GM12878 (cell line): ENCODE measurements around the gene SCN10A. TPM values are rescaled to one million over a fixed set of nuclear protein-coding genes. Genes with fewer than 3 reads are reported as not detected.

Source experiments
- ATAC-seq: fragments of 200-7000 bp; cut with Tn5 transposase; 3 replicates; pipeline ENCODE4 v1.9.1; 2020; ENCODE audit warnings: mild to moderate bottlenecking, moderate library complexity
- BruUV-seq: library from RNA; stranded (reverse); fragments of 400-500 nt; replicated peaks from 2 replicates; lab custom pipeline; 2021; lab: Mats Ljungman, UMichigan
- CTCF ChIA-PET: fragments of 300-600 bp; sonication (Branson Sonifier 250); formaldehyde crosslinking; extraction: SDS; loops from one replicate; lab custom pipeline; 2021; ENCODE audit warnings: inconsistent platforms; lab: Yijun Ruan, JAX
- POLR2A ChIA-PET: fragments of 350-600 bp; formaldehyde crosslinking; extraction: SDS; loops from one replicate; lab custom pipeline; 2021; ENCODE audit warnings: inconsistent platforms; lab: Charles Lee
- RAD21 ChIA-PET: fragments of 300-600 bp; sonication (Branson Sonifier 250); formaldehyde crosslinking; loops from one replicate; lab custom pipeline; 2023; ENCODE audit warnings: antibody characterized with exemption; ENCODE audit not compliant: unreplicated experiment; lab: Charles Lee
- SMC1A ChIA-PET: fragments of 300-600 bp; sonication (Branson Sonifier 250); formaldehyde crosslinking; loops from one replicate; lab custom pipeline; 2023; ENCODE audit not compliant: unreplicated experiment, uncharacterized antibody; lab: Charles Lee
- DNase-seq: peaks from one replicate; pipeline ENCODE4 v3.0.0-alpha.2; 2011; ENCODE audit warnings: low read depth, low spot score
- FAIRE-seq: peaks from 3 replicates; lab custom pipeline; 2011; peaks lifted over from hg19 to GRCh38; lab: Jason Lieb, UNC
- H2AFZ ChIP-seq: 2 replicates; pipeline ENCODE4 v1.6.0; 2011; ENCODE audit warnings: low read depth, low read length, control low read depth; ENCODE audit not compliant: control insufficient read depth
- H3K27ac ChIP-seq: 2 replicates; pipeline ENCODE4 v1.5.1; 2011; ENCODE audit warnings: control low read depth; ENCODE audit not compliant: control insufficient read depth, insufficient read depth
- H3K27me3 ChIP-seq, 2 experiments: replicated peaks in 1 of 2; 2 replicates each; pipeline versions ENCODE4 v1.6.0 to v1.6.1; 2011; ENCODE audit warnings: low read length in 1 of 2; ENCODE audit not compliant: control insufficient read depth in 2 of 2, insufficient read depth in 2 of 2
- H3K36me3 ChIP-seq, 2 experiments: 2 replicates each; pipeline ENCODE4 v1.5.1; 2011; ENCODE audit warnings: low read length in 1 of 2; ENCODE audit not compliant: control insufficient read depth in 2 of 2, insufficient read depth in 2 of 2
- H3K4me1 ChIP-seq: 2 replicates; pipeline ENCODE4 v1.6.1; 2011; ENCODE audit warnings: mild to moderate bottlenecking, low read length, moderate library complexity, mixed read lengths; ENCODE audit not compliant: control insufficient read depth, insufficient read depth
- H3K4me2 ChIP-seq: 2 replicates; pipeline ENCODE4 v1.6.0; 2011; ENCODE audit warnings: control low read depth; ENCODE audit not compliant: control insufficient read depth, insufficient read depth
- H3K4me3 ChIP-seq: fragments of 200-600 bp; sonication (generic); 2 replicates; pipeline ENCODE4 v1.5.1; 2016
- H3K79me2 ChIP-seq: 2 replicates; pipeline ENCODE4 v1.6.0; 2011; ENCODE audit warnings: low read length; ENCODE audit not compliant: control insufficient read depth, insufficient read depth
- H3K9ac ChIP-seq: 2 replicates; pipeline ENCODE4 v1.8.0; 2011; ENCODE audit warnings: low read length, control low read depth, mixed read lengths; ENCODE audit not compliant: control insufficient read depth, insufficient read depth
- H3K9me3 ChIP-seq: replicated peaks from 3 replicates; pipeline ENCODE4 v1.5.1; 2011; ENCODE audit warnings: mild to moderate bottlenecking, low read length; ENCODE audit not compliant: control insufficient read depth, insufficient read depth
- H4K20me1 ChIP-seq: 2 replicates; pipeline ENCODE4 v1.6.0; 2011; ENCODE audit not compliant: control insufficient read depth, insufficient read depth
- BACH1 ChIP-seq: fragments of 450-650 bp; IDR thresholded peaks from 2 replicates; pipeline ENCODE4 v1.6.1; 2017; ENCODE audit warnings: mild to moderate bottlenecking, borderline replicate concordance
- CBX3 ChIP-seq: fragments of 200-600 bp; sonication (generic); IDR thresholded peaks from 2 replicates; pipeline ENCODE4 v1.6.1; 2016; ENCODE audit warnings: low read depth, borderline replicate concordance
- DPF2 ChIP-seq: fragments of 450-650 bp; IDR thresholded peaks from 2 replicates; pipeline ENCODE4 v1.6.1; 2017; ENCODE audit warnings: mild to moderate bottlenecking
- FOXM1 ChIP-seq: IDR thresholded peaks from 2 replicates; pipeline ENCODE4 v1.6.1; 2012; ENCODE audit warnings: low read depth, mild to moderate bottlenecking, inconsistent platforms, low read length, moderate library complexity
- JUNB ChIP-seq: IDR thresholded peaks from 2 replicates; pipeline ENCODE4 v1.6.1; 2016; ENCODE audit warnings: antibody characterized with exemption, mild to moderate bottlenecking
- NBN ChIP-seq: fragments of 450-650 bp; IDR thresholded peaks from 2 replicates; pipeline ENCODE4 v1.6.1; 2016
- PAX5 ChIP-seq: IDR thresholded peaks from 2 replicates; pipeline ENCODE4 v1.6.1; 2011; ENCODE audit warnings: low read depth, low read length, borderline replicate concordance
- SKIL ChIP-seq: fragments of 450-650 bp; IDR thresholded peaks from 2 replicates; pipeline ENCODE4 v1.6.1; 2017; ENCODE audit warnings: mild to moderate bottlenecking, low read depth, inconsistent platforms; ENCODE audit not compliant: poor library complexity, severe bottlenecking
- SUPT20H ChIP-seq: IDR thresholded peaks from 2 replicates; pipeline ENCODE4 v1.6.1; 2011; ENCODE audit warnings: low read depth, mild to moderate bottlenecking, low read length, moderate library complexity, borderline replicate concordance; ENCODE audit not compliant: control insufficient read depth
- ZNF217 ChIP-seq: fragments of 450-650 bp; IDR thresholded peaks from 2 replicates; pipeline ENCODE4 v1.6.1; 2017; ENCODE audit warnings: antibody characterized with exemption, mild to moderate bottlenecking
- WGBS: methylation state at CpG from one replicate; pipeline ENCODE4 v1.1.6; 2016; ENCODE audit warnings: low lambda C conversion rate; ENCODE audit not compliant: insufficient replicate concordance, insufficient coverage; ENCODE audit errors: missing lambda C conversion rate; 5-methylcytosine and 5-hydroxymethylcytosine counted together
- in situ Hi-C: fragments of 300-500 bp; cut with MboI; formaldehyde crosslinking; loops from 9 replicates; pipeline ENCODE4 v1.14.3; 2018; ENCODE audit warnings: mixed read lengths
- intact Hi-C: fragments of 100-400 bp; cut with micrococcal nuclease; formaldehyde crosslinking; loops from one replicate; pipeline ENCODE4 v1.14.2; 2022; ENCODE audit not compliant: unreplicated experiment
- polyA plus RNA-seq, 11 experiments: library from polyadenylated mRNA; depleted of rRNA in 4 of 11; unstranded in 6 of 11; stranded (reverse) in 5 of 11; fragments of >200 nt; fragmentation: Nextera tagmentation in 4 of 11; fragmentation: Illumina TruSeq in 1 of 11; extraction: Ambion mirVana in 4 of 11; extraction: Trizol in 1 of 11; gene quantifications; 1 replicate in 1 of 11; 2 replicates in 10 of 11; pipeline versions ENCODE4 v1.2.1 to v1.2.3, GENCODE V29; 2011 to 2016; ENCODE audit warnings: inconsistent platforms in 2 of 11, missing spikeins in 2 of 11, low read depth in 1 of 11
- total RNA-seq, 4 experiments: library from RNA; depleted of rRNA in 3 of 4; stranded (reverse); fragments of >200 nt in 3 of 4; fragmentation: Illumina TruSeq in 1 of 4; extraction: Trizol in 1 of 4; gene quantifications; 2 replicates each; pipeline versions ENCODE4 v1.2.1 to v1.2.3, GENCODE V29; 2013 to 2021
- TF ChIP-seq, protein P1 (sequence below): IDR thresholded peaks from 2 replicates; pipeline ENCODE4 v1.6.1; 2011; ENCODE audit warnings: low read depth, low read length, improper control_type of control experiment, borderline replicate concordance
- TF ChIP-seq, protein P2 (sequence below): IDR thresholded peaks from 2 replicates; pipeline ENCODE4 v1.6.1; 2012; ENCODE audit warnings: mild to moderate bottlenecking, low read depth, low read length

The SCN10A gene
- total and polyA plus RNA-seq, 10 of the 15 experiments (the other 5 are each of a cell fraction or from before 2014, with no cell fraction given): not detected

DNA sequence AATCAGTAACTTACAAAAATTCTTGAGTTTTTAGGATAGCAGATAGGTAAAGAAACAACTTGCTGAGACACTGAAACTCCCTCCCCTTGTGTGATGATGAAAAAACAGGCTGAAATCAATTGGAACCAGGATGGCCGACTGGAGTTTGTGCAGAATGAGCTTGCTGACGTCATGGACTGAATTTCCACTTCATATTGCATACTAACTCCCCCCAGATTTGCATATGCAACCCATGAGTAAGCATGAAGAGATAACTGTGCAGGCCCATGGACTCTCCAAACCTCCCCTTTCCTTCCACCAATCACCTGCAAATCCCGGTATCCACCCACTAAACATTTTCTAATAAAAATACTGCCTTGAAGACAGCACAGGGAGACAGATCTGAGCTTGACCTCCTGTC is 84.5 kb downstream of the SCN10A start:
- DNase-seq (no peak), ATAC-seq (no peak), FAIRE-seq (no peak)
- Histone ChIP-seq H3K36me3 (no peaks in the 10 kb centered on the region), H3K27me3 (no peaks in the 10 kb centered on the region), H4K20me1 (no peaks in the 10 kb centered on the region), H3K4me3 (no peak overlapping the region), H3K79me2 (no peaks in the 10 kb centered on the region), H3K9me3 (no peaks in the 10 kb centered on the region), H3K27ac (no peak overlapping the region), H2AFZ (no peak overlapping the region), H3K4me1 (no peaks in the 10 kb centered on the region), H3K4me2 (no peak overlapping the region), H3K9ac (no peak overlapping the region)
- intact Hi-C loops (loop anchor here (10.0 kb wide), 1 partner anchor 553 kb away; the partner anchor contains the start of gene CX3CR1), in situ Hi-C loops (no loop called here)
- RAD21 ChIA-PET: no interaction called here
- TF ChIP-seq JUNB (no peak), FOXM1 (no peak), BACH1 (no peak), NBN (no peak), CBX3 (no peak), DPF2 (no peak)
- CTCF ChIA-PET: no interaction called here
- WGBS: 0% methylated on average over 3 of the region's 3 CpGs
- no TSS peak for BruUV-seq
- SMC1A ChIA-PET: no interaction called here
- POLR2A ChIA-PET: no interaction called here

GRCh38 chr3:38730281-38730680 is 85.7 kb downstream of the SCN10A start:
- Histone ChIP-seq H3K4me2 (no peak overlapping the region), H3K9me3 (no peaks in the 10 kb centered on the region), H3K27me3 (no peaks in the 10 kb centered on the region), H3K4me3 (no peak overlapping the region), H2AFZ (no peak overlapping the region), H3K79me2 (no peaks in the 10 kb centered on the region), H3K4me1 (no peaks in the 10 kb centered on the region), H4K20me1 (no peaks in the 10 kb centered on the region), H3K36me3 (no peaks in the 10 kb centered on the region), H3K27ac (no peak overlapping the region), H3K9ac (no peak overlapping the region)
- DNase-seq: no peak
- in situ Hi-C loops (no loop called here), intact Hi-C loops (loop anchor here (10.0 kb wide), 1 partner anchor 555 kb away; the partner anchor contains the start of gene CX3CR1)
- no TSS peak for BruUV-seq
- FAIRE-seq: no peak
- SMC1A ChIA-PET: no interaction called here
- RAD21 ChIA-PET: no interaction called here
- POLR2A ChIA-PET: no interaction called here
- no peak for ATAC-seq
- CTCF ChIA-PET: no interaction called here
- no peak for TF ChIP-seq SUPT20H
- no peak for TF ChIP-seq PAX5
- no peak for TF ChIP-seq ZNF217
- TF ChIP-seq, protein P1, sequence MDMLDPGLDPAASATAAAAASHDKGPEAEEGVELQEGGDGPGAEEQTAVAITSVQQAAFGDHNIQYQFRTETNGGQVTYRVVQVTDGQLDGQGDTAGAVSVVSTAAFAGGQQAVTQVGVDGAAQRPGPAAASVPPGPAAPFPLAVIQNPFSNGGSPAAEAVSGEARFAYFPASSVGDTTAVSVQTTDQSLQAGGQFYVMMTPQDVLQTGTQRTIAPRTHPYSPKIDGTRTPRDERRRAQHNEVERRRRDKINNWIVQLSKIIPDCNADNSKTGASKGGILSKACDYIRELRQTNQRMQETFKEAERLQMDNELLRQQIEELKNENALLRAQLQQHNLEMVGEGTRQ: no peak
- TF ChIP-seq, protein P2, sequence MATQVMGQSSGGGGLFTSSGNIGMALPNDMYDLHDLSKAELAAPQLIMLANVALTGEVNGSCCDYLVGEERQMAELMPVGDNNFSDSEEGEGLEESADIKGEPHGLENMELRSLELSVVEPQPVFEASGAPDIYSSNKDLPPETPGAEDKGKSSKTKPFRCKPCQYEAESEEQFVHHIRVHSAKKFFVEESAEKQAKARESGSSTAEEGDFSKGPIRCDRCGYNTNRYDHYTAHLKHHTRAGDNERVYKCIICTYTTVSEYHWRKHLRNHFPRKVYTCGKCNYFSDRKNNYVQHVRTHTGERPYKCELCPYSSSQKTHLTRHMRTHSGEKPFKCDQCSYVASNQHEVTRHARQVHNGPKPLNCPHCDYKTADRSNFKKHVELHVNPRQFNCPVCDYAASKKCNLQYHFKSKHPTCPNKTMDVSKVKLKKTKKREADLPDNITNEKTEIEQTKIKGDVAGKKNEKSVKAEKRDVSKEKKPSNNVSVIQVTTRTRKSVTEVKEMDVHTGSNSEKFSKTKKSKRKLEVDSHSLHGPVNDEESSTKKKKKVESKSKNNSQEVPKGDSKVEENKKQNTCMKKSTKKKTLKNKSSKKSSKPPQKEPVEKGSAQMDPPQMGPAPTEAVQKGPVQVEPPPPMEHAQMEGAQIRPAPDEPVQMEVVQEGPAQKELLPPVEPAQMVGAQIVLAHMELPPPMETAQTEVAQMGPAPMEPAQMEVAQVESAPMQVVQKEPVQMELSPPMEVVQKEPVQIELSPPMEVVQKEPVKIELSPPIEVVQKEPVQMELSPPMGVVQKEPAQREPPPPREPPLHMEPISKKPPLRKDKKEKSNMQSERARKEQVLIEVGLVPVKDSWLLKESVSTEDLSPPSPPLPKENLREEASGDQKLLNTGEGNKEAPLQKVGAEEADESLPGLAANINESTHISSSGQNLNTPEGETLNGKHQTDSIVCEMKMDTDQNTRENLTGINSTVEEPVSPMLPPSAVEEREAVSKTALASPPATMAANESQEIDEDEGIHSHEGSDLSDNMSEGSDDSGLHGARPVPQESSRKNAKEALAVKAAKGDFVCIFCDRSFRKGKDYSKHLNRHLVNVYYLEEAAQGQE: no peak
- no peak for TF ChIP-seq SKIL
